Suprapubic skin (tissue), 3 donors: Measurements from ENCODE around the gene USF2.
"Not testable (repeated sequence)": the region's sequence is repeated elsewhere in the genome, so short reads cannot be mapped to it uniquely, and the experiment has no call there.

Source experiments
- CTCF ChIP-seq, 2 donors: fragments of 200-600 bp in 1 of 2; fragments of 450-650 bp in 1 of 2; sonication (generic) in 1 of 2; IDR thresholded peaks; one replicate each; pipeline ENCODE4 v1.5.1; 2016 to 2019; ENCODE audit warnings: antibody characterized with exemption in 2 of 2, mild to moderate bottlenecking in 1 of 2, moderate library complexity in 1 of 2
- POLR2A ChIP-seq, 2 donors: fragments of 450-650 bp; IDR thresholded peaks; one replicate each; pipeline ENCODE4 v1.6.1; 2017; ENCODE audit warnings: antibody characterized with exemption in 2 of 2, mild to moderate bottlenecking in 2 of 2, moderate library complexity in 2 of 2

- not testable (repeated sequence) for TF ChIP-seq CTCF, POLR2A (IDR thresholded peaks at IDR 0.05)
Measured at GRCh38 chr19:35239597-35239996, 29.2 kb upstream of the USF2 start.
